ENCODE results near the gene MTMR11.

MTMR11 gene

DNA sequence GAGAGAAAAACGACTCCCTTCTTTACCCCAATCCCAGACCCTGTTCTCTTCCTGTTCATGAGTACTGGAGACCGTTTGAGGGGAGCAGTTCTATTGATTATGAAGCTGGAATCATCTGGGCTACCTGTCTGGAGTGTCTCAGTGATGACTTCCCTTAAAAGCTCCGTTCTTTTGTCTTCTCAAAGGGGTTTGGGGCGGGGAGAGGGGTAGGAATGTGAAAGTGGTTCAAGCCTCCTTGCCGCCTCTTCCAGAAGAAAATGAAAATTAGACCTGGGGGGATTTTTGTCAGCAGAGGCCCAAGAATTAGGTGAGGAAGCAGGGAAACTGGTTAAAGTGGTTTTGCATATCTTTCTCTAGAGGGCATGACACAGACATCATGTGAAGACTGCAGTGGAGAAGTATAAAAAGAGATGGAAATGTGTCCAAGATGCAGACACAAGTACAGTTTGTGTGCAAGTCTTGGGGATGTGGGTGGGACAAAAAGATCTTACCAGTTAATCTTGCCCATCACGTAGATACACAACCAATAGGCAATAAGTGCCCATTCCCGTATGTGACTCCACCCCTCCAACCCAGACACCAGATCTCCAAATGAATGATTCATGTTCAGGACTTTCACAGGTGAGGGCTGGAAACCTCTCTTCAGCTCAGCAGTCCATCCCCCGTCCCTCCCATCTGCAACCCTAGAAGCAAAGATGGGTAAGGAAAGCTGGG, 470 bp upstream of the MTMR11 start:
- DNase-seq: no peak

DNA sequence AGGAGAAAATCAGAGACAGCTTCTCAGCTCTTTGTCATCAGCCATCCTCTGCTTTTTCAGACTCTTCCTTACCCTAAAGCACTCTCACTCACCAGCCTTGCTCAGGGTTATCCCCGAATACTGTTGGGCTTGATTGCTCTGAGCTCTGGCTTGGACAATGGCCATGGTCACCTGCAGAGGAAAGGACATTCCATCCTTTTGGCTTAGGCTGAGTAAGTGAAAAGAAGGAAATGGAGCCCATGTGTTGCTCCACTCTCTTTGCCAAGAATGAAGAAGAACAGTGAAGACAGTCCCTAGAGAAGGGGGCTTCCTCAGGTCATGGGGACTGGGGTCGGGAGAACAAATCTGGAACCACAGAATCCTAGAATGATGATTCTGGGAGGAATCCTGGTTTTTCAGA, 2.3 kb downstream of the MTMR11 start:
- DNase-seq: no peak

- no peak for DNase-seq
Observed at GRCh38 chr1:149933208-149933607, 3.5 kb downstream of the MTMR11 start.

GRCh38 chr1:149932474-149932873, 4.2 kb downstream of the MTMR11 start:
- DNase-seq: no peak

- DNase-seq: no peak
Observed at GRCh38 chr1:149931212-149931790, 5.4 kb downstream of the MTMR11 start.

DNA sequence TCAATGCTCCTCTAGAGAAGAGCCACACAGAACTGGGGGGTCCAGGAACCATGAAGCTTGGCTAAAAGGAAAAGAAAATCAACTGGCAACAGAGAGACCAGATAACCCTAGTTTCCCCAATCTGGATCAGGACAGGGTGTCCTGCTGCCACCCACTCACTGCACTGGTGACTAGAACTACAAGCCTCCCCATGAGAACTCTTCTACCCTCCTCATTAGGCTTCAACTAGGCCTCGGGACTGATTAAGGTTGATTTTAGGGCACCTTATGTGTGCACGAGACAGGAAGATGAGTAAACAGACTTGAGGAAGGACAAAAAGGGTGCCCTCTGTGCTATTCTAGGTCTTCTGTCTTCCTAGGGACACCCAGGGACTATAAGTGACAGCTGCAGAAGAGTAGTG, 6.8 kb downstream of the MTMR11 start:
- no peak for DNase-seq

- no peak for DNase-seq
Observed at GRCh38 chr1:149928401-149928724, 8.3 kb downstream of the MTMR11 start.

- peak; percentile 97 for DNase-seq
Observed at GRCh38 chr1:149927563-149928400, 8.9 kb downstream of the MTMR11 start, which contains the start of gene SF3B4. Gene SF3B4, minus strand, starts transcription at chr1:149927803. Its CDS starts 44 bp downstream, at chr1:149927759.

DNA sequence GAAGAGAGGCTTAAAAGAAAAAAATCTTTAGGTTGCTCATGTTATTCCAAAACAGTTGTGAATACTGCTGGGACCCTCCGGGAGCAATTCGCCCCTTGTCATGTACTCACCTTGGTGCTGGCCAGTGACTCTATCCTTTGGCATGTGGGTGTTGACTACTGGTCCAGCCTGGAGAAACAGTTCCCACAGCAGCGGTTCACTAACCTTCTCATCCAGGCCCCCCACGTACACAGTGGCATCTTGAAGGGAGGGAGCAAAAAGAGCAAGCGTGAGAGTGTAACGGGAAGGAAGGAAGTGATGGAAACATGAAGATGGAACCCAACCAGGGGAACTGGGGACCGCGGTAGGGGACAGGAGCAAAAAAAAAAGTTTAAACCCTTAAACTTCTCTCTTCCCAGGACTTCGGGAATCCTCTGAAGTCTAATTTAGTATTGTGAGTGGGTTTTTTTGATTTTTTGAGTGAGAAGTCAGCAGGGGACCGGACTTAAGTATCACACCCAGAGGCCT, 9.6 kb downstream of the MTMR11 start:
- no peak for DNase-seq

- DNase-seq: no peak
Observed at GRCh38 chr1:149926296-149926695, 10.4 kb downstream of the MTMR11 start.

GRCh38 chr1:149925751-149926150, 10.9 kb downstream of the MTMR11 start:
- no peak for DNase-seq

DNA sequence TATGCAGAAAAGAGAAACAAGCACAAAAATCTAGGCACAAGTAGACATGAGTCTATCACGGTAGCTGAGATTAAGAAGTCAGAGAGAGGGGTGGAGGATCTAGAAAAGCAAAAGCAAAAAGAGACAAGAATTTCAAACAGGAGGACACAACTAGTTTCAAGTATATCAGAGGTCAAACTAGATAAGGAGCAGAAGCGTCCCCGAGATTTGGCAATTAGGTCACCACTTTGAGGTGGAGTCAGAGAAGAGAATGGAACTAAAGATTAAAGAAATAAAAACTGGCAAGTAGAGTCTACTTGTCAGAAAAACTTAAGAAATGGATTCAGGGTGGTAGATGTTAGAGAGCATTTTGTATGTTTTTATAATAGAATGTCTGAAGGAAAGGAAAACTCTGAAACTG, 11.3 kb downstream of the MTMR11 start:
- no peak for DNase-seq

DNA sequence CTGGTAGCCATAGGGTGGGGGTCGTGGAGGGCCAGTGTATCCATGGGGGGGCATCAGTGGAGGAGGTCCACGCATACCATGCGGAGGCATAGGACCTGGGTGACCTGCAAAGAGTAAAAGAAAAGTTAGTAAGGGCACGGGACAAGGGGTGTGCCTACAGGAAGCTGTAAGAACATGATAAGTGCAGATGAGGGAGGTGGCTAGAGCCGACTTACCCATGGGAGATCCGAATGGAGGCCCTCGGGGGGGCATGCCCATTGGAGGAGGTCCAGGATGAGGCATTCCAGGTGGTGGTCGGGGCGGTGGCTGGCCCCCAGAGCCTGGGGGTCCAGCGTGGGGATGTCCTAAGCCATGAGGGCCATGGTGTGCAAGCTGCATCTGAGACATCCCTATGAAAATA, 13.1 kb downstream of the MTMR11 start:
- no peak for DNase-seq

DNA sequence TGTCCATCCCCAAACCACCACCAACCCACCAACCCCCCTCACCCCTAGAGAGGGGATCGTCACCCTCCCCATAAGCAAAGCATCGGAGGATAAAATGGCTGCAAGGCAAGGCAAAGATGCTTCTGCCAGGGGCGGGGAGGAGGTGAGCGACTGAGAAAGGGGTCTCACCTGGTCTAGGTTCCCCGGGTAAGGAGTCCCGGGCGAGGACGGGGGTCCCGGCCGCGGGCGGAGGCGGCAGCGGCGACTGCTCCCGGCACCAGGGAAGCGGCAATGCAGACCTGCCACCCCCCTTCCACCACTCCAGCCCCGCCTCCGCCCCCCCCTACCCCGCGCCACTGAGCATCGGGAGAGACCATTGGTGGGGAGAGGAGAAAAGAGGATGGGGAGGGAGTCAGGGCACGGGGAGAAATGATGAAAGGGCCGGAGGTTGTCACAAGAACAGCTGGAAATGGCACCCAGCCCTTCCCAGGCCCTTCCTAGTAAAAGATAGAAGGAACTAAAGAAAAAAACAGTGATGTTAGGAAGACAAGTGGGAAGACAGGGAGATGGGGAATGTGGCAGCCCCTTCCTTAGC, 19.0 kb downstream of the MTMR11 start, which contains the start of gene SV2A:
Gene SV2A (minus strand): TSS at position 274 of the 574 bp plus-strand sequence. CDS start 4,004 bp downstream, outside the sequence.
- peak; percentile 80 for DNase-seq

DNA sequence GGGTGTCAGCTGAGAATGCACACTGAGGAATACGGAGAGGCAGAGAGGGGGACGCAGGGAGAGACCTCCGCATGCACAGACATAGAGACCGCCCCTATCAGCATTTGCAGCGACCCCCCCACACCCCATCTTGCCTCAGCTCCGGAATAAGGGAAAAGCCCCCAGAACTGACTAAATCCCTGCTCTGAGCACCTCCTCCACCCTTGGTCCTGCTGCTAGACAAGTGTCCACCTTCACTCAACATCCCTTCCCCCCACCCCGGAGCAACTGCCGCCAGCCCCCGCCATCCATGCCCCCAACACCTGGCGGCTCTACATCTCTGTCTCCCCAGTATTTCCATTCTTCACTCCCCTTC, 19.8 kb downstream of the MTMR11 start:
- DNase-seq: no peak

DNA sequence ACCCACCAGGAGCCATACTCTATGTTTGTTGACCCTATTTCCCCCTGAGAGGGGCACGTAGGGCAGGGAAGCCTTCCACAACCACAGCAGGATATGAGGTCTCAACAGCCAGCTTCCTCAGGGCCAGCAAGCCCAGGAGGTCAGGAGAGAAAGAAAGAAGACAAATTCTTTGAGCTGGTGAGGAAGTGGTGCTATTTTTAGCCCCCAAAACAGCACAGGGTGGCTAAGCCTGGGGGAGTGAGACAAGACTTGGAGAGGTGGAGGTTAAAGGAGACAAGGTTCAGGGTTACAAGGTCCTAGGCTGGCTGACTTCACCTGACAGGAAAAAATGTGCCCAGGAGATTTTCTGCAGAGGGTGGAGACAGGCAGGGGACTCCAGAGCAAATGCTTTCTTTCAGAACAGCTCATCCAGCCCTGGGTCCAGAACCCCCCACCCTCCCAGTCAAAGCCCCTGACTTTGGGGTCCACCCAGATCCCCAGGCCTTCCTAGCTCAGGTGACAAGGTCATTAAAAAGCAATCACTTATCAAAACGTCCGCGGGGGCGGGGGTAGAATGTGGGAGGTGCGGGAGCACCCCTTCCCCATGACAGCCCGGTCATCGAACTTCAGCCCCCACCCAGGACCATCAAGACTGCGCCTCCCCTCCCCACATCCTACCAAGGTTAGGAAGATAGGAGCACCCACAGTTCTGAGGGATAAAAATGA, 20.3 kb downstream of the MTMR11 start:
- no peak for DNase-seq

GRCh38 chr1:149915429-149916192, 21.1 kb downstream of the MTMR11 start:
- DNase-seq: no peak

DNA sequence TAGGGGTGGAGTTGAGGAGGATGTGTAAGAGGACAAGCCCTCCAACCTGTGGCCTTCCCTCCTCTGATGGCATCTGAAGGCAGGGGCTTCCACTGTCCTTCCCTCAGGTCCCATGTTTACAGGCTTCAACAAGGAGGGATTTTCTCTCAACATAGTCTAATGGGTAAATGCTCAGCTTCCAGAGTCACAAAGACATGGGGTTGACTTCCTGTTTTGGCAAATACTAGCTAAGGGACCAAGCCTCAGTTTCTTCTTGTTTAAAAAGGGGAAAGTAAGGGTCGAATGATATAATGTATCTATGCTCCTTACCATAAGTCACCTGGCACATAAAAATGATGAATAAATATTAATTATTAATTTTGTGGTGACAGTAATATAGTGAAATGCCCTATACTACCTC, 22.1 kb downstream of the MTMR11 start:
- no peak for DNase-seq

- no peak for DNase-seq
Observed at GRCh38 chr1:149906570-149907075, 30.1 kb downstream of the MTMR11 start.

- DNase-seq: no peak
Observed at GRCh38 chr1:149903836-149904491, 32.7 kb downstream of the MTMR11 start.
